Panc1 (cell line): ENCODE results near the gene ANO2.

Experiments
- CTCF ChIP-seq: fragments of 450-650 bp; IDR thresholded peaks from 2 replicates; pipeline ENCODE4 v1.5.1; 2017; ENCODE audit warnings: mild to moderate bottlenecking
- POLR2AphosphoS5 ChIP-seq: IDR thresholded peaks from 2 replicates; pipeline ENCODE4 v1.6.1; 2012; ENCODE audit warnings: mild to moderate bottlenecking, low read depth, low read length, moderate library complexity
- REST ChIP-seq, 2 experiments: IDR thresholded peaks; 2 replicates each; pipeline ENCODE4 v1.6.1; 2011 to 2012; ENCODE audit warnings: low read depth in 2 of 2, control low read depth in 1 of 2, low read length in 1 of 2, mild to moderate bottlenecking in 1 of 2, moderate library complexity in 1 of 2; ENCODE audit not compliant: insufficient read depth in 1 of 2
- SIN3A ChIP-seq: IDR thresholded peaks from 2 replicates; pipeline ENCODE4 v1.6.1; 2012; ENCODE audit warnings: low read depth, mild to moderate bottlenecking, low read length, moderate library complexity, borderline replicate concordance; ENCODE audit not compliant: insufficient read depth
- TCF7L2 ChIP-seq: IDR thresholded peaks from 2 replicates; pipeline ENCODE4 v1.6.1; 2011; ENCODE audit warnings: mild to moderate bottlenecking, low read depth, low read length, inconsistent platforms

GRCh38 chr12:5577741-5578140 lies 367.3 kb downstream of the ANO2 start:
- TF ChIP-seq CTCF (no peak), TCF7L2 (no peak), SIN3A (no peak), REST (IDR thresholded peaks at IDR 0.05; ENCODE audit: insufficient read depth in 1 of 2, low read depth in 2 of 2, low read length in 1 of 2) (no peak), POLR2AphosphoS5 (no peak)
